SK-N-SH treated with all-trans-retinoic acid at 6 μM for 48 hours (cell line): ENCODE results near the gene TRIM48.

Experiments used
- ARNTL ChIP-seq: fragments of 450-650 bp; formaldehyde crosslinking; IDR thresholded peaks from 2 replicates; pipeline ENCODE4 v1.5.0; 2020; ENCODE audit warnings: low read depth, mild to moderate bottlenecking, moderate library complexity, borderline replicate concordance
- POU6F1 ChIP-seq: fragments of 250-450 bp; sonication (Bioruptor Pico); IDR thresholded peaks from 2 replicates; pipeline ENCODE4 v1.8.0; 2021; ENCODE audit warnings: low read depth, mild to moderate bottlenecking, moderate library complexity, borderline replicate concordance
- TOX ChIP-seq: fragments of 250-450 bp; sonication (Bioruptor Pico); IDR thresholded peaks from 2 replicates; pipeline ENCODE4 v1.8.0; 2021; ENCODE audit warnings: mild to moderate bottlenecking, moderate library complexity, borderline replicate concordance
- ZFP30 ChIP-seq: fragments of 450-650 bp; formaldehyde crosslinking; IDR thresholded peaks from 2 replicates; pipeline ENCODE4 v1.5.0; 2022; ENCODE audit warnings: mild to moderate bottlenecking, moderate library complexity

GRCh38 chr11:55263081-55263480 lies 1.1 kb downstream of the TRIM48 start:
- TF ChIP-seq TOX (no peak), ARNTL (CRISPR knock-in tag) (no peak), POU6F1 (CRISPR knock-in tag) (no peak), ZFP30 (no peak)
